Activated CD4-positive, alpha-beta T cell treated with anti-CD3 and anti-CD28 coated beads for 36 hours (primary cell): ENCODE data around the gene DOK5. TPM values are rescaled to one million over a fixed set of nuclear protein-coding genes. Genes with fewer than 3 reads are reported as not detected.
A peak's percentile ranks its signal among the peaks of the same experiment; 100 is the strongest.

Experiments
- ATAC-seq: fragments of 200-7000 bp; cut with Tn5 transposase; one replicate; pipeline ENCODE4 v1.10.0; 2021; ENCODE audit warnings: mild to moderate bottlenecking, moderate library complexity
- CTCF ChIA-PET: fragments of 350-600 bp; sonication (Branson Sonifier 250); formaldehyde crosslinking; loops from one replicate; lab custom pipeline; 2021; ENCODE audit warnings: antibody characterized with exemption; lab: Charles Lee
- POLR2A ChIA-PET: fragments of 350-600 bp; sonication (Branson Sonifier 250); formaldehyde crosslinking; loops from one replicate; lab custom pipeline; 2021; ENCODE audit warnings: antibody characterized with exemption, inconsistent platforms; lab: Charles Lee
- DNase-seq: peaks from one replicate; pipeline ENCODE4 v3.0.0-alpha.2; 2020
- H3K27ac Mint-ChIP-seq: one replicate; pipeline ENCODE4 v1.8.0; 2021; ENCODE audit warnings: mixed read lengths
- H3K27me3 Mint-ChIP-seq: one replicate; pipeline ENCODE4 v1.8.0; 2021; ENCODE audit warnings: mixed read lengths
- H3K36me3 Mint-ChIP-seq: one replicate; pipeline ENCODE4 v1.8.0; 2021; ENCODE audit warnings: low read depth, mixed read lengths
- H3K4me1 Mint-ChIP-seq: one replicate; pipeline ENCODE4 v1.8.0; 2021; ENCODE audit warnings: mixed read lengths
- H3K4me3 Mint-ChIP-seq: one replicate; pipeline ENCODE4 v1.8.0; 2021; ENCODE audit warnings: mild to moderate bottlenecking, moderate library complexity, mixed read lengths
- H3K9me3 Mint-ChIP-seq: one replicate; pipeline ENCODE4 v1.8.0; 2021; ENCODE audit warnings: low read depth, mixed read lengths
- intact Hi-C, 2 experiments: fragments of 100-400 bp; cut with DNase I in 1 of 2; cut with micrococcal nuclease in 1 of 2; formaldehyde crosslinking; loops; one replicate each; pipeline versions ENCODE4 v1.14.2 to v1.15.1; 2022 to 2024; cut with DNase I, micrococcal nuclease
- total RNA-seq, 2 experiments: library from RNA; stranded (reverse); gene quantifications; one replicate each; pipeline ENCODE4 v1.2.3, GENCODE V29; 2021

DOK5 gene
- total RNA-seq, 2 experiments from 2014 or later = 2.1 to 2.9 TPM

- H3K27me3 Mint-ChIP-seq = peaks cover 15% of the 10 kb centered on the region
- intact Hi-C loops = no loop called here
- DNase-seq (no peak), ATAC-seq (no peak)
- POLR2A ChIA-PET = no interaction called here
- no peak overlapping the region for H3K27ac Mint-ChIP-seq
- H3K9me3 Mint-ChIP-seq = no peaks in the 10 kb centered on the region
- no peaks in the 10 kb centered on the region for H3K4me1 Mint-ChIP-seq
- CTCF ChIA-PET = no interaction called here
- no peak overlapping the region for H3K4me3 Mint-ChIP-seq
- no peaks in the 10 kb centered on the region for H3K36me3 Mint-ChIP-seq
Observed at GRCh38 chr20:54619682-54620081, 144.3 kb downstream of the DOK5 start.

DNA sequence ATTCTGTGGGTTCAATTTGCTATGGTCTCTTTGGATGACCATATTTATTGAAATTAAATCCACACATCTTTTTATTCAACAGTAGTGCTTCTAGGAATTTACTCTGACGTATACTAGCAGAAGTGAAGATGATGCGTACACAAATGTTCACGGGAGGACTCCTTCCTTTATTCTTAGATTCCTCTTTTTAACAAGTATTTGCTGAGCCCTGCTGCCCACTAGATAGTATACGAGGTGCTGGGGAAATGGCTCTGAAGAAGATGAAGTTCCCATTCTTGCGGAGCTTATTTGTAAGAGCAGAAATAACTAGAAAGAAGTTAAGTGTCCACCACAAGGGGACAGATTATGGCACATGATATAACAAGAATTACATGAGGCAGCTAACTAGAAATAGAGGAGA, 145.2 kb downstream of the DOK5 start:
- H3K9me3 Mint-ChIP-seq = no peaks in the 10 kb centered on the region
- no peak overlapping the region for H3K4me3 Mint-ChIP-seq
- intact Hi-C loops = no loop called here
- CTCF ChIA-PET = no interaction called here
- DNase-seq (no peak), ATAC-seq (no peak)
- H3K27me3 Mint-ChIP-seq = peaks cover 15% of the 10 kb centered on the region
- H3K27ac Mint-ChIP-seq = no peak overlapping the region
- H3K36me3 Mint-ChIP-seq = no peaks in the 10 kb centered on the region
- H3K4me1 Mint-ChIP-seq = no peaks in the 10 kb centered on the region
- POLR2A ChIA-PET = no interaction called here

DNA sequence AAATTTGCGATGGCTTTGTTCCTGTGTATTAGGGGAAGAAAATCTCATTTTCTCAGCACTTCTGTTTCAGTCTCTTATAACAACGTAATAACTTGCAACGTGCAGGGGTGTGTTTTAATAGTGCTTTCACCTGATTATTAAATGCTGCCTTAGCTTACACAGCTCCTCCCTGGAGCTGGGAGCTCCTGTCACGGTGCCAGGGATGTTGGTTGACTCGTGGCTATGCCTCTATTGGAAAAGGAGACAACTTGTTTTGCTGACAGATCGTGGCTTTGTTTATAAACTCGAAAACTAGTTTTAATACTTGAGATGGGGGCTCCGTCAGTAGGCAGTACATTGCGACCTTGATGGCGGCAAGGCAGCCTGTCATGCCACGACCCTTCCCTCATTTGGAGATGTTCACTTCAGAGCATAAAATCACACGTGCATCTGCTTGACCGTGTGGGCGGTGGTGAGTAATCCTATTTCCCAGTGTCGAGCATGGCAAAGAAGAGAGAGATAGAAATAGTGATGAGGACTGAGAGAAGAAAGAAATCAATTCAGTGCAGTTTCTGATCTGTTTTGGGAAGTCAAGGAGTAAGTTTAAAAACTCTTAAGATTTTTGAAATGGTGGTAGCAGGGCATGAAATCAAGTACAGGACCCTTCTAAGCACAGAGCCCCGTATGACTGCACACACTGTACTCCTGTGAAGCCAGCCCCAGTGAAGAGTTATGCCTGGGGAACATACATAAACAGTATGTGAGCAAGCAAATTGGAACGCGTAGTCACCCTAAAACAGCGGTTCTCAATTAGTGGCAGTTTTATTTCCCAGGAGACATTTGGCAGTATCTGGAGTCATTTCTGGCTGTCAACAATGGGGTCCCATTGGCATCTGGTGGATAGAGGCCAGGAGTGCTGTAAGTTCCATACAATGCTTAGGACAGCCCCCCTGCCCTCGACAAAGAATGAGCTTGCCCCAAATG, 147.2 kb downstream of the DOK5 start:
- Mint-ChIP-seq H3K36me3 (no peaks in the 10 kb centered on the region), H3K27me3 (peaks cover 20% of the 10 kb centered on the region), H3K9me3 (no peaks in the 10 kb centered on the region), H3K4me3 (no peak overlapping the region), H3K27ac (no peak overlapping the region), H3K4me1 (no peaks in the 10 kb centered on the region)
- CTCF ChIA-PET = no interaction called here
- DNase-seq (peak; percentile 7), ATAC-seq (no peak)
- intact Hi-C loops = no loop called here
- POLR2A ChIA-PET = no interaction called here

DNA sequence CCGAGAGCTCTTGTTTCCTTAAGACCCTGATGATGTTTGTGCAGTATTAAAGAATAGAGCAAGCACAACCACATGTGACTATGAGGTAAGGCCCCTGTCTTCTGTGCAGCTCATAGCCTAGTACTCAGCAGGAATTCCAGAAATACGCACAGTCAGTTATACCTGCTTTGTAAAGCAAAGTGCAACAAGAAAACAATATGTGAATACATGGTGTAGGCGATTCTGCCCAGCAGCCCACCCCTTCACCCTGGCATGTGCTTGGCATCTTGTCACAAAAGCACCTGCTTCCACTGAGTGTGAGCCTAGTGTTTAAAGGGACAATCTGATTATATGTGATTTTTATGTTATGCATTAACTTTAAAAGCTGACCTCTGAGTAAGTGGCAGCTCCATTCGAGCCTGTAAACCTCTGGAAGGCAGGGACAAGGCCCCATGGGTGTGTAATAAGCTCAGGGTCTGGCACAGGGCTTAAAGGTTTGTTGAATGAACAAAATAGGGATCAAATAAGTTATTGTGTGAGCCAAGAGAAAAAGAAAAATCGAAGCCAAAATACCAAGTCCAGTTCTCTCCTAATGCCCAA, 148.7 kb downstream of the DOK5 start:
- Mint-ChIP-seq H3K4me3 (no peak overlapping the region), H3K9me3 (no peaks in the 10 kb centered on the region), H3K27me3 (peaks cover 21% of the 10 kb centered on the region), H3K4me1 (no peaks in the 10 kb centered on the region), H3K27ac (no peak overlapping the region), H3K36me3 (no peaks in the 10 kb centered on the region)
- ATAC-seq = no peak
- ChIA-PET CTCF (no interaction called here), POLR2A (no interaction called here)
- no peak for DNase-seq
- intact Hi-C loops = no loop called here

DNA sequence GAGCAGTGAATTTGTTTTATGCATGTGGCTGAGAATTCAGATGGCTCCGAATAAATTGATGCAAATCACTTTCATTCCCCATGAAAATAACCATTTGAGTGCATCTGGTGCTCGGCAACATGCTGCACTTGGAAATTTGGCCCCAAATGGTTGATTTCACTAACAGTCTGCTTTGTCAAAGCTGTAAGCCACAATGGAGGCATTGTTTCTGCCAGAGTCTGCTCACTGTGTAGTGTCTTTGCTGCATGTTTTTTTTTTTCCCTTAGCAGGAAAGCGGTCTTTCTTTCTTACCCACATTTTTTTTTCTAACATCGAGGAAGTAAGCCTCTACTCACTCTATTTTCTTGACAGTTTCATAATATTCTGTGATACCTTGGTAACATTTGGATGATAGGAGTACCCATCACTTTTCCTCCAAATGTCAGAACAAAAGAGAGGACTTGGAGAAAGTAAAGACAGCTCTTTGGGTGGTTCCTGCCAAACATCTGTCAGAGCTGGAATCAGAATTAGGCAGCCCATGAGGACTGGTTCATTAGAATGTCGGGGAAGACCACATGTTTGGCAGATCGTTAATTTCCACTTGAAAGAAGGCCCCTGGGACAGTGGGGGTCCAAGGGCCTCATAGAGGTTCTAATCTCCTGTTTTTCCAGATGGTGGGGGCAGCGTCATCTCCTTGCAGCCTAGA, 149.5 kb downstream of the DOK5 start:
- Mint-ChIP-seq H3K36me3 (no peaks in the 10 kb centered on the region), H3K27me3 (peaks cover 18% of the 10 kb centered on the region), H3K4me3 (no peak overlapping the region), H3K27ac (no peak overlapping the region), H3K4me1 (no peaks in the 10 kb centered on the region), H3K9me3 (no peaks in the 10 kb centered on the region)
- POLR2A ChIA-PET = no interaction called here
- CTCF ChIA-PET = interaction anchor here (1.0 kb wide), 1 partner anchor 23 kb away, joined by 4 read pairs; no protein-coding TSS in a partner anchor
- intact Hi-C loops = no loop called here
- DNase-seq = no peak
- ATAC-seq = no peak

DNA sequence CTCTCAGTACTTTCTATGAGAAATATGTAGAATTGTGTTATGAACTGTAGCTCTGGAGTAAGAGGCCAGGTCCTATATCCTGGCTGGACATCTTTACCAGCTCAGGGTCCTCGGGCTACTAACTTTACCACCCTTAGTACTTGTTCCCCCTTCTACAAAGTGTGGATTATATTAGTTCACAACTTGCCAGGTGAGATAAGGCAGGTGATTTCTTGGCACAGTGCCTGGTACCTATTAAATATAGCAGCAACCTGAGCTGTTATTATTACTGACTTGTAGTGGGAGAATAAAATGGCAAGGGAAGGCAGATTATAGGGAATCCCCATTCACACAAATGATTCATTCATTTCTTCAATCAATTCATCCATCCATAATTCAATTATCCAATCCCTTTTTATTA, 150.1 kb downstream of the DOK5 start:
- no peak overlapping the region for H3K27ac Mint-ChIP-seq
- no peak for DNase-seq
- H3K4me3 Mint-ChIP-seq = no peak overlapping the region
- H3K4me1 Mint-ChIP-seq = no peaks in the 10 kb centered on the region
- intact Hi-C loops = no loop called here
- no peak for ATAC-seq
- ChIA-PET POLR2A (no interaction called here), CTCF (interaction anchor here (1.0 kb wide), 1 partner anchor 22 kb away, joined by 4 read pairs; no protein-coding TSS in a partner anchor)
- H3K9me3 Mint-ChIP-seq = no peaks in the 10 kb centered on the region
- H3K27me3 Mint-ChIP-seq = peaks cover 20% of the 10 kb centered on the region
- H3K36me3 Mint-ChIP-seq = no peaks in the 10 kb centered on the region

GRCh38 chr20:54626126-54626525, 150.7 kb downstream of the DOK5 start:
- ATAC-seq = no peak
- intact Hi-C loops = no loop called here
- Mint-ChIP-seq H3K27ac (no peak overlapping the region), H3K4me1 (no peaks in the 10 kb centered on the region), H3K27me3 (peaks cover 17% of the 10 kb centered on the region), H3K36me3 (no peaks in the 10 kb centered on the region), H3K9me3 (no peaks in the 10 kb centered on the region), H3K4me3 (no peak overlapping the region)
- no peak for DNase-seq
- CTCF ChIA-PET = no interaction called here
- POLR2A ChIA-PET = no interaction called here

- intact Hi-C loops = no loop called here
- no peak for ATAC-seq
- Mint-ChIP-seq H3K36me3 (no peaks in the 10 kb centered on the region), H3K4me1 (no peaks in the 10 kb centered on the region), H3K4me3 (no peak overlapping the region), H3K9me3 (no peaks in the 10 kb centered on the region), H3K27ac (no peak overlapping the region), H3K27me3 (peaks cover 12% of the 10 kb centered on the region)
- ChIA-PET CTCF (no interaction called here), POLR2A (no interaction called here)
- no peak for DNase-seq
Observed at GRCh38 chr20:54629632-54630031, 154.2 kb downstream of the DOK5 start.

DNA sequence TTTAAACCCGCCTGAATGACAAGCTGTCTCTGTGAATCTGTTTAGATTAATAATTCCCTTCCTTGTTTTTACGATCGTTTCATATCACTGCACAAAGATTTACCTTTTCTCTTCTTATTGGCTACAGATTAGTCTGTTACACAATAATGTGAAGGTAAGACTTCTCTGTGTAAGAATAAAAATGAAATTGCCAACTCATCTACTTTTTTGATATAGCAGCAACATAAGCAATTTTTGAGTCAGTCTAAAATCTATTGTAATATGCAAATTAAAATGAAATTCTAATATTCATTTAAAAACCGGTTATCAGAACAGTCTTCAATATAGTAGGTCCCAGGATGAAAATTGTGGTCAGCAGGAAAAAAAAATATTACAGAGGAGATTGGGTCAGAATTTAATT, 155.2 kb downstream of the DOK5 start:
- ChIA-PET CTCF (no interaction called here), POLR2A (no interaction called here)
- Mint-ChIP-seq H3K27me3 (peaks cover 12% of the 10 kb centered on the region), H3K4me3 (no peak overlapping the region), H3K36me3 (no peaks in the 10 kb centered on the region), H3K4me1 (no peaks in the 10 kb centered on the region), H3K9me3 (no peaks in the 10 kb centered on the region), H3K27ac (no peak overlapping the region)
- no peak for ATAC-seq
- DNase-seq = no peak
- intact Hi-C loops = no loop called here

DNA sequence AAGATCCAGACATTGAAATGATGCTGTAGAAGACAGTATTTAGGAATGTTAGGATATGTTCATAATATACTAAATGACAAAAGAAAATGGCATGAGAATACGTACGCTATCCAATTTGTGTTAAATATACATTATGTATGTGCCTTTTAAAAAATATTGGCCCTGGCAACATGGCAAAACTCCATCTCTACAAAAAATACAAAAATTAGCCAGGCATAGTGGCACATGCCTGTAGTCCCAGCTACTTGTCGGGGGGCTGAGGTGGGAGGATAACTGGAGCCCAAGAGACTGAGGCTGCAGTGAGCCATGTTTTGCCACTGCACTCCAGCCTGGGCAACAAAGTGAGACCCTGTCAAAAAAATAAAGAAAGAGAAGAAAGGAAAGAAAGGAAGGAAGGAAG, 155.7 kb downstream of the DOK5 start:
- Mint-ChIP-seq H3K4me1 (no peaks in the 10 kb centered on the region), H3K27me3 (peaks cover 12% of the 10 kb centered on the region), H3K4me3 (no peak overlapping the region), H3K27ac (no peak overlapping the region), H3K9me3 (no peaks in the 10 kb centered on the region), H3K36me3 (no peaks in the 10 kb centered on the region)
- DNase-seq (no peak), ATAC-seq (no peak)
- ChIA-PET POLR2A (no interaction called here), CTCF (no interaction called here)
- intact Hi-C loops = no loop called here

DNA sequence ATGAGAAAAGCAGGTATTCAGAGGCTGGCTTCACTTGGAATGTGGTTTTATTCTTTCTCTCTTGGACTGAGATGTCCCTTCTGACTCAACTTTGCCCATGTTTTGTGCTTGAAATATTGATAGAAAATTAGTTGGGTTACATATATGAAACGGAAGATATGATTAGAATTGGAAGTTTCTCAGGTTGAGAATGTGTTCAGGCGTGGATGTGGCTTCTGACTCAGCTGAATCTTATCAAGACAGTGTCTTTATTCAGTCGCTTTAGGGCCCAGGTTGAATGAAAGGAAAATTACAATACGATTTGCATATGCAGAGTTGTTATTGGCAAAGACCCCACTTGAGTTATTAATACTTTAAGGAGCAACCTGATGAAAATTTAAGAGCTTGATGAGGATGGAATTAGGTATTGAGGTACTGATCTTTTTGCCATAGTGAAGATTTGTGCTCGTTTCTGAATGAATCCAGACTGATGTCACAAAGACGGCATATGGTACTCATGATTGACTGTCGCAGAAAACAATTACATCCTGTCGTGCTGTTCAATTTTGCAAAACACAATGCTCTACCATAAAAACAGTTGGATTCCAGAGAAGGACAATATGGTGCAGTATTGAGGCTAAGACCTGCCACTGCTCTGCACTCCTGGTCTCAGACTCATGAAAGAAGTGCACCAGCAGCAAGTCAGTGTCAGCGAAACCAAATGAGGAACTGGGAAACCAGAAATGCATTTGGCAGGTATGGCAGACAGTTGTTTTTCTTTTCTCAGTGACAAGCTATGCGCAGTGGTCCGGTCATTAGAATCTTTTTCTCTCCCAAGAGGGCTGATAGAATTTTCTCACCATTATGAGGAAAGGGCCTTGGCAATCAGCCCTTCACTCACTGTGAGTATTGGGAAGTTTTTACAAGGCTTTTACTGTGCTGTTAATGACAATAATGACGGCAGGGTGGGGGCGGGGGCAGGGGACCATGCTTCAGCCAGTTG, 158.3 kb downstream of the DOK5 start:
- Mint-ChIP-seq H3K36me3 (no peaks in the 10 kb centered on the region), H3K9me3 (no peaks in the 10 kb centered on the region), H3K4me3 (no peak overlapping the region), H3K27ac (no peak overlapping the region), H3K27me3 (peaks cover 8% of the 10 kb centered on the region), H3K4me1 (no peaks in the 10 kb centered on the region)
- no peak for ATAC-seq
- ChIA-PET CTCF (no interaction called here), POLR2A (no interaction called here)
- intact Hi-C loops = no loop called here
- DNase-seq = no peak
